ENCODE measurements around the gene CSNK2A1. TPM values are rescaled to one million over a fixed set of nuclear protein-coding genes. Genes with fewer than 3 reads are reported as not detected.

CSNK2A1 gene
- total and polyA plus RNA-seq, 2 of the 8 experiments (the other 6 are each of a cell fraction or from before 2014, with no cell fraction given): 117 to 260 TPM

DNA sequence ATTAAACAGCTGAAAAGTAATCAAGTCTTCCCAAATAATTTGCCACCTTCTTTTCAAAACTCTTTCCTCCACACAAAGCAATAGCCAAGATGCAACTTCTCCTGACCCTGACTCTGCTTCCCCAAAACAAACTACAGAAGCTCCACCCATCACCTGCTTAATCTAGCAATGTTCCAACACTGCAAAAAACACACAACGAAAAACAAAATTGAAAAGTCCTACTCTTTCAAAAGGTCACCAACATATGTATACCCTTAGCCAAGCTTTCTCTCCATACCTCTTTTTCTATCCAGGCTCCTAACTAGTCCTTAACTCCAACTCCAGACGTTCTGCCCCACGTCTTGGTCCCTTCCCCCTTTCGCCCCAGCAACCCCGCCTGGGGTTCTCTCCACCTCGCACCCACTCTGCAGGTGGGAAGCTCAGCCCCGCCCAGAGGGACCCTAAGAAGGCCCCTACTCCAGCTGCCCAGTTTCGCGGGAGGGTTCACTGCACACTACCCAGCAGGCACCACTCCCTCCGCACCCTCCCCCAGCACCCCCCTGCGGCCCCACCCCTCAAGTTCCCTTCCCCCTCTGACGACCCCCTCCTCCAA, 717 bp downstream of the CSNK2A1 start (continued):
- TF ChIP-seq RXRA (IDR thresholded peaks at IDR 0.05; ENCODE audit: insufficient read depth, low read depth, low read length): no peak
- TF ChIP-seq HDAC6 (IDR thresholded peaks at IDR 0.05; ENCODE audit: low read depth, low read length): no peak

Data from H1 (cell line).